MCF 10A (cell line): ENCODE results near the gene C1orf122. TPM values are rescaled to one million over a fixed set of nuclear protein-coding genes. Genes with fewer than 3 reads are reported as not detected.

Experiments
- Bru-seq: library from RNA; stranded (reverse); fragments of 400-500 nt; gene quantifications from one replicate; lab custom pipeline; 2021; lab: Mats Ljungman, UMichigan
- BruChase-seq, 2 experiments: library from RNA; stranded (reverse); fragments of 400-500 nt; gene quantifications; one replicate each; lab custom pipeline; 2021; lab: Mats Ljungman, UMichigan
- BruUV-seq: library from RNA; stranded (reverse); fragments of 400-500 nt; replicated peaks from 2 replicates; lab custom pipeline; 2021; lab: Mats Ljungman, UMichigan
- CTCF ChIA-PET: fragments of 300-600 bp; sonication (Branson Sonifier 250); formaldehyde crosslinking; extraction: SDS; loops from one replicate; lab custom pipeline; 2021; ENCODE audit warnings: antibody characterized with exemption, inconsistent platforms; lab: Yijun Ruan, JAX
- POLR2A ChIA-PET: fragments of 300-600, 350-650 bp; sonication (Branson Sonifier 250); formaldehyde crosslinking; extraction: SDS; loops from one replicate; lab custom pipeline; 2020; ENCODE audit warnings: antibody characterized with exemption, inconsistent platforms; lab: Yijun Ruan, JAX
- DNase-seq: peaks from one replicate; pipeline ENCODE4 v3.0.0-alpha.2; 2018; ENCODE audit not compliant: unreplicated experiment
- H3K27ac Mint-ChIP-seq: one replicate; pipeline ENCODE4 v1.8.0; 2022; ENCODE audit warnings: mild to moderate bottlenecking, low read depth, mixed read lengths; ENCODE audit not compliant: unreplicated experiment
- H3K27me3 Mint-ChIP-seq: one replicate; pipeline ENCODE4 v1.8.0; 2022; ENCODE audit warnings: mixed read lengths; ENCODE audit not compliant: insufficient read depth, unreplicated experiment
- H3K36me3 Mint-ChIP-seq: one replicate; pipeline ENCODE4 v1.8.0; 2022; ENCODE audit warnings: mild to moderate bottlenecking, moderate library complexity, mixed read lengths; ENCODE audit not compliant: insufficient read depth, unreplicated experiment
- H3K4me1 Mint-ChIP-seq: one replicate; pipeline ENCODE4 v1.8.0; 2022; ENCODE audit warnings: mixed read lengths; ENCODE audit not compliant: insufficient read depth, unreplicated experiment
- H3K4me3 Mint-ChIP-seq: one replicate; pipeline ENCODE4 v1.8.0; 2022; ENCODE audit warnings: mild to moderate bottlenecking, moderate library complexity, mixed read lengths; ENCODE audit not compliant: unreplicated experiment
- H3K9me3 Mint-ChIP-seq: one replicate; pipeline ENCODE4 v1.8.0; 2022; ENCODE audit warnings: mixed read lengths; ENCODE audit not compliant: unreplicated experiment
- intact Hi-C: fragments of 100-400 bp; cut with micrococcal nuclease; formaldehyde crosslinking; loops from 2 replicates; pipeline ENCODE4 v1.14.1; 2022
- long read RNA-seq: library from polyadenylated mRNA; stranded (forward); transcript quantifications from one replicate; pipeline ENCODE4 v2.0.0, GENCODE V29; 2022
- total RNA-seq: library from RNA; stranded (reverse); gene quantifications from 2 replicates; pipeline ENCODE4 v1.2.3, GENCODE V29; 2022
- TF ChIP-seq, protein P1 (sequence below): fragments of 200-600 bp; IDR thresholded peaks from one replicate; pipeline ENCODE4 v1.8.0; 2022; ENCODE audit warnings: antibody characterized with exemption, mild to moderate bottlenecking; ENCODE audit not compliant: unreplicated experiment

The C1orf122 gene
- total RNA-seq (72.4 and 81.5 TPM in 2 replicates), Bru-seq, nascent RNA (percentile 64 among the genes with signal in this experiment), BruChase-seq, experiment 1, labeled RNA remaining after a 6-hour chase (percentile 81 among the genes with signal in this experiment), BruChase-seq, experiment 2, labeled RNA remaining after a 2-hour chase (percentile 66 among the genes with signal in this experiment)
- long read RNA-seq, transcript C1orf122-201 (3 exons, 973 nt) = minor isoform, 8 of 205 reads
- long read RNA-seq, transcript C1orf122-204 (3 exons, 1,234 nt) = major isoform, 161 of 205 reads
- long read RNA-seq, transcript C1orf122-202 (2 exons, 2,229 nt) = minor isoform, 21 of 205 reads
- long read RNA-seq, partial matches to known transcripts = 9 of 205 reads
- long read RNA-seq, other reads (novel, unspliced or antisense) = 6 of 205 reads

- BruUV-seq = no TSS peak
- ChIA-PET CTCF (interaction anchor here (1.0 to 4.7 kb wide), 8 partner anchors 9 to 126 kb away, joined by 3 to 29 read pairs (median 4); partner anchors contain the start of gene MTF1), POLR2A (interaction anchor here (0.6 to 4.3 kb wide), 40 partner anchors 9 to 1553 kb away, joined by 3 to 99 read pairs (median 4); partner anchors contain the start of genes CDCA8, MANEAL, MEAF6 and MTF1)
- intact Hi-C loops = loop anchor here (2.0 to 10.0 kb wide), 2 partner anchors 115 to 333 kb away; partner anchors contain the start of genes CDCA8 and ZC3H12A
- Mint-ChIP-seq H3K27ac (peak within 1 kb of the TSS; percentile 96), H3K4me3 (peak within 1 kb of the TSS; percentile 89), H3K4me1 (peaks cover 10% of the 10 kb centered on the region), H3K27me3 (no peaks in the 10 kb centered on the region), H3K36me3 (peaks cover 86% of the 10 kb centered on the region), H3K9me3 (no peaks in the 10 kb centered on the region)
- DNase-seq = peak; percentile 92
- TF ChIP-seq, protein P1, sequence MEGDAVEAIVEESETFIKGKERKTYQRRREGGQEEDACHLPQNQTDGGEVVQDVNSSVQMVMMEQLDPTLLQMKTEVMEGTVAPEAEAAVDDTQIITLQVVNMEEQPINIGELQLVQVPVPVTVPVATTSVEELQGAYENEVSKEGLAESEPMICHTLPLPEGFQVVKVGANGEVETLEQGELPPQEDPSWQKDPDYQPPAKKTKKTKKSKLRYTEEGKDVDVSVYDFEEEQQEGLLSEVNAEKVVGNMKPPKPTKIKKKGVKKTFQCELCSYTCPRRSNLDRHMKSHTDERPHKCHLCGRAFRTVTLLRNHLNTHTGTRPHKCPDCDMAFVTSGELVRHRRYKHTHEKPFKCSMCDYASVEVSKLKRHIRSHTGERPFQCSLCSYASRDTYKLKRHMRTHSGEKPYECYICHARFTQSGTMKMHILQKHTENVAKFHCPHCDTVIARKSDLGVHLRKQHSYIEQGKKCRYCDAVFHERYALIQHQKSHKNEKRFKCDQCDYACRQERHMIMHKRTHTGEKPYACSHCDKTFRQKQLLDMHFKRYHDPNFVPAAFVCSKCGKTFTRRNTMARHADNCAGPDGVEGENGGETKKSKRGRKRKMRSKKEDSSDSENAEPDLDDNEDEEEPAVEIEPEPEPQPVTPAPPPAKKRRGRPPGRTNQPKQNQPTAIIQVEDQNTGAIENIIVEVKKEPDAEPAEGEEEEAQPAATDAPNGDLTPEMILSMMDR = no peak
Measured at GRCh38 chr1:37807555-37808368, at the start of gene C1orf122, which contains the start of gene YRDC. Gene C1orf122, plus strand, starts transcription at chr1:37807790. Its CDS starts 615 bp downstream, at chr1:37808405. Gene YRDC, minus strand, starts transcription at chr1:37808208. Its CDS starts 28 bp downstream, at chr1:37808180.

DNA sequence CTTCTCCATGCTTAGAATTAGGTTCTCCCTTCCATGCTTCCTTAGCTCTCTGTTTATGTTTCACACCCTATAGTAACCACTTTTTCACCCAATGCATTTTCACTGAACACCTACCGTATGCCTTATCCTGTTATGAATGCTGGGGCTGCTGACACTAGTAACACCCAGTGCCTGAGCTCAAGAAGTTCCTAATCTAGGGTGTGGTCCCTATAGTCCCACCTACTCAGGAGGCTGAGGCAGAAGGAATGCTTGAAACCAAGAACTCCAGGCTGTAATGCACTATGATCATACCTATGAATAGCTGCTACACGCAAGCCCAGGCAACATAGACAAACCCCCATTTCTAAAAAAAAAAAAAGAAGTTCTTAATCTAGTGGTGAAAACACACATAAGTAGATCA, 48.1 kb upstream of the C1orf122 start:
- no peaks in the 10 kb centered on the region for H3K36me3 Mint-ChIP-seq
- no peak overlapping the region for H3K4me3 Mint-ChIP-seq
- H3K27me3 Mint-ChIP-seq = peaks cover 26% of the 10 kb centered on the region
- intact Hi-C loops = no loop called here
- TF ChIP-seq, protein P1 = no peak
- no peak overlapping the region for H3K27ac Mint-ChIP-seq
- H3K4me1 Mint-ChIP-seq = no peaks in the 10 kb centered on the region
- no peak for DNase-seq
- no peaks in the 10 kb centered on the region for H3K9me3 Mint-ChIP-seq
- ChIA-PET CTCF (interaction anchor here (0.7 to 1.2 kb wide), 2 partner anchors 77 to 232 kb away, joined by 3 to 4 read pairs; no protein-coding TSS in a partner anchor), POLR2A (interaction anchor here (0.6 to 1.4 kb wide), 4 partner anchors 18 to 88 kb away, joined by 3 to 4 read pairs (median 4); partner anchors contain the start of genes C1orf122 and YRDC)
- no TSS peak for BruUV-seq

GRCh38 chr1:37761416-37762095, 46.0 kb upstream of the C1orf122 start:
- no peak for DNase-seq
- Mint-ChIP-seq H3K27me3 (peaks cover 47% of the 10 kb centered on the region), H3K27ac (no peak overlapping the region), H3K9me3 (no peaks in the 10 kb centered on the region), H3K4me3 (no peak overlapping the region), H3K36me3 (no peaks in the 10 kb centered on the region), H3K4me1 (no peaks in the 10 kb centered on the region)
- CTCF ChIA-PET = no interaction called here
- intact Hi-C loops = no loop called here
- BruUV-seq = no TSS peak
- POLR2A ChIA-PET = no interaction called here
- TF ChIP-seq, protein P1 = no peak
